IMR-90 (cell line): ENCODE data around the gene RFC2. TPM values are rescaled to one million over a fixed set of nuclear protein-coding genes. Genes with fewer than 3 reads are reported as not detected.

Source experiments
- ATAC-seq: fragments of 200-7000 bp; cut with Tn5 transposase; 2 replicates; pipeline ENCODE4 v1.9.1; 2020; ENCODE audit warnings: low read depth, mild to moderate bottlenecking, moderate library complexity
- BruUV-seq: library from RNA; stranded (reverse); fragments of 400-500 nt; replicated peaks from 2 replicates; lab custom pipeline; 2021; lab: Mats Ljungman, UMichigan
- CTCF ChIA-PET: fragments of 300-600 bp; formaldehyde crosslinking; extraction: SDS; loops from one replicate; lab custom pipeline; 2021; ENCODE audit warnings: antibody characterized with exemption; lab: Yijun Ruan, JAX
- POLR2A ChIA-PET: fragments of 300-600 bp; sonication (Branson Sonifier 250); formaldehyde crosslinking; loops from one replicate; lab custom pipeline; 2022; ENCODE audit warnings: antibody characterized with exemption; ENCODE audit not compliant: unreplicated experiment; lab: Charles Lee
- DNase-seq: peaks from one replicate; pipeline ENCODE4 v3.0.0; 2013
- H2AFZ ChIP-seq: replicated peaks from 2 replicates; pipeline ENCODE3; 2013; ENCODE audit warnings: low read length, mild to moderate bottlenecking; ENCODE audit not compliant: poor library complexity
- H2AK5ac ChIP-seq: 2 replicates; pipeline ENCODE4 v1.6.1; 2013; ENCODE audit warnings: low read depth, low read length, inconsistent platforms
- H2AK9ac ChIP-seq: replicated peaks from 2 replicates; pipeline ENCODE3; 2013; ENCODE audit warnings: mild to moderate bottlenecking, low read depth, low read length, moderate library complexity; ENCODE audit not compliant: poor library complexity
- H2BK120ac ChIP-seq: 2 replicates; pipeline ENCODE4 v1.6.1; 2013; ENCODE audit warnings: low read depth, low read length, inconsistent platforms
- H2BK15ac ChIP-seq: 3 replicates; pipeline ENCODE4 v1.6.1; 2013; ENCODE audit warnings: low read depth, low read length, inconsistent platforms
- H2BK20ac ChIP-seq: 2 replicates; pipeline ENCODE4 v1.6.1; 2013; ENCODE audit warnings: low read depth, mild to moderate bottlenecking, inconsistent platforms, low read length, moderate library complexity
- H2BK5ac ChIP-seq: 2 replicates; pipeline ENCODE4 v1.6.1; 2013; ENCODE audit warnings: mild to moderate bottlenecking, low read depth, low read length, inconsistent platforms; ENCODE audit not compliant: poor library complexity, severe bottlenecking
- H3K14ac ChIP-seq: replicated peaks from 2 replicates; pipeline ENCODE4 v1.6.1; 2013; ENCODE audit warnings: low read depth, low read length, inconsistent platforms
- H3K18ac ChIP-seq: 2 replicates; pipeline ENCODE4 v1.6.1; 2013; ENCODE audit warnings: low read depth, low read length, control low read depth
- H3K23ac ChIP-seq: 2 replicates; pipeline ENCODE4 v1.6.1; 2013; ENCODE audit warnings: low read depth, low read length, inconsistent platforms
- H3K27ac ChIP-seq: 2 replicates; pipeline ENCODE4 v1.5.1; 2013; ENCODE audit warnings: mild to moderate bottlenecking, control low read depth, low read length; ENCODE audit not compliant: insufficient read depth
- H3K27me3 ChIP-seq: 2 replicates; pipeline ENCODE4 v1.6.1; 2013; ENCODE audit warnings: low read length; ENCODE audit not compliant: control insufficient read depth, insufficient read depth
- H3K36me3 ChIP-seq: 2 replicates; pipeline ENCODE4 v1.6.1; 2013; ENCODE audit warnings: low read length, mixed read lengths; ENCODE audit not compliant: control insufficient read depth, insufficient read depth
- H3K4ac ChIP-seq: 2 replicates; pipeline ENCODE4 v1.6.1; 2013; ENCODE audit warnings: low read depth, low read length, inconsistent platforms
- H3K4me1 ChIP-seq: 2 replicates; pipeline ENCODE4 v1.6.1; 2013; ENCODE audit warnings: low read length, mixed read lengths; ENCODE audit not compliant: control insufficient read depth, insufficient read depth
- H3K4me2 ChIP-seq: 2 replicates; pipeline ENCODE4 v1.6.1; 2013; ENCODE audit warnings: low read depth, mild to moderate bottlenecking, control low read depth, low read length, moderate library complexity
- H3K4me3 ChIP-seq: 2 replicates; pipeline ENCODE4 v1.5.1; 2013; ENCODE audit warnings: low read depth, mild to moderate bottlenecking, control low read depth, low read length, moderate library complexity; ENCODE audit not compliant: insufficient read depth
- H3K56ac ChIP-seq: 2 replicates; pipeline ENCODE4 v1.6.1; 2013; ENCODE audit warnings: low read length, inconsistent platforms; ENCODE audit not compliant: insufficient read depth; ENCODE audit errors: extremely low read depth
- H3K79me1 ChIP-seq, 2 experiments: 2 replicates each; pipeline ENCODE4 v1.6.1; 2013; ENCODE audit warnings: low read length in 2 of 2, inconsistent platforms in 1 of 2, low read depth in 1 of 2
- H3K9ac ChIP-seq: 2 replicates; pipeline ENCODE4 v1.6.1; 2013; ENCODE audit warnings: low read depth, low read length, control low read depth
- H3K9me1 ChIP-seq: 2 replicates; pipeline ENCODE4 v1.6.1; 2013; ENCODE audit warnings: low read length, inconsistent platforms; ENCODE audit not compliant: insufficient read depth
- H3K9me3 ChIP-seq: 2 replicates; pipeline ENCODE4 v1.6.1; 2013; ENCODE audit warnings: low read length; ENCODE audit not compliant: control insufficient read depth, insufficient read depth
- H4K20me1 ChIP-seq: 2 replicates; pipeline ENCODE4 v1.6.1; 2013; ENCODE audit warnings: low read length, inconsistent platforms; ENCODE audit not compliant: insufficient read depth
- H4K5ac ChIP-seq: 2 replicates; pipeline ENCODE4 v1.6.1; 2013; ENCODE audit warnings: mild to moderate bottlenecking, low read depth, low read length, control low read depth
- H4K8ac ChIP-seq, 2 experiments: 2 replicates each; pipeline ENCODE4 v1.6.1; 2013; ENCODE audit warnings: low read depth in 2 of 2, low read length in 2 of 2, control low read depth in 1 of 2, inconsistent platforms in 1 of 2
- H4K91ac ChIP-seq: 2 replicates; pipeline ENCODE4 v1.6.1; 2013; ENCODE audit warnings: low read depth, low read length, inconsistent platforms; ENCODE audit not compliant: insufficient read depth
- CTCF ChIP-seq: conservative IDR thresholded peaks from 2 replicates; pipeline ENCODE4 v1.5.1; 2012; ENCODE audit warnings: mild to moderate bottlenecking, low read depth, low read length, improper control_type of control experiment
- ELK1 ChIP-seq: fragments of 150-350 bp; IDR thresholded peaks from 2 replicates; pipeline ENCODE4 v1.6.1; 2016; ENCODE audit warnings: low read depth, mild to moderate bottlenecking, low read length, moderate library complexity, borderline replicate concordance
- FOS ChIP-seq: fragments of 150-350 bp; IDR thresholded peaks from 2 replicates; pipeline ENCODE4 v1.6.1; 2016; ENCODE audit warnings: low read depth, low read length
- MAFK ChIP-seq: IDR thresholded peaks from 2 replicates; pipeline ENCODE4 v1.6.1; 2012; ENCODE audit warnings: low read depth, low read length, improper control_type of control experiment
- NFE2L2 ChIP-seq: fragments of 150-350 bp; IDR thresholded peaks from 2 replicates; pipeline ENCODE4 v1.6.1; 2016; ENCODE audit warnings: low read depth, mild to moderate bottlenecking, low read length
- POLR2A ChIP-seq: IDR thresholded peaks from 2 replicates; pipeline ENCODE4 v1.6.1; 2012; ENCODE audit warnings: mild to moderate bottlenecking, low read depth, low read length
- RFX5 ChIP-seq: IDR thresholded peaks from 2 replicates; pipeline ENCODE4 v1.8.0; 2012; ENCODE audit warnings: low read depth, mild to moderate bottlenecking, low read length, moderate library complexity
- USF2 ChIP-seq: fragments of 150-350 bp; IDR thresholded peaks from 2 replicates; pipeline ENCODE4 v1.6.1; 2017; ENCODE audit warnings: mild to moderate bottlenecking, antibody characterized with exemption, low read length, low read depth
- WGBS, 2 experiments: methylation state at CpG; one replicate each; pipeline versions ENCODE4 v1.1.5 to v1.1.7; 2013; ENCODE audit warnings: missing lambda C conversion rate in 2 of 2; ENCODE audit not compliant: insufficient read length in 1 of 2; ENCODE audit errors: extremely low coverage in 2 of 2; 5-methylcytosine and 5-hydroxymethylcytosine counted together
- dilution Hi-C: fragments of 300-500 bp; cut with HindIII; formaldehyde crosslinking; loops from one replicate; pipeline ENCODE4 v1.14.3; 2018; ENCODE audit warnings: low sequenced_read_pairs; ENCODE audit not compliant: unreplicated experiment
- in situ Hi-C: fragments of 300-500 bp; cut with MboI; formaldehyde crosslinking; loops from 3 replicates; pipeline ENCODE4 v1.14.3; 2019; ENCODE audit warnings: low sequenced_read_pairs, inconsistent platforms, mixed read lengths
- intact Hi-C: fragments of 100-400 bp; cut with micrococcal nuclease; formaldehyde crosslinking; loops from 2 replicates; pipeline ENCODE4 v1.10.0; 2022
- polyA plus RNA-seq, 3 experiments: library from polyadenylated mRNA; depleted of rRNA; stranded (reverse); fragments of >200 nt; gene quantifications; 2 replicates each; pipeline ENCODE4 v1.2.3, GENCODE V29; 2012; ENCODE audit warnings: low replicate concordance in 1 of 3
- total RNA-seq: library from RNA; depleted of rRNA; stranded (reverse); fragments of >200 nt; gene quantifications from 2 replicates; pipeline ENCODE4 v1.2.3, GENCODE V29; 2012

The RFC2 gene
- total and polyA plus RNA-seq, 2 of the 4 experiments (the other 2 are of a cell fraction), result 25.2 to 37.8 TPM

DNA sequence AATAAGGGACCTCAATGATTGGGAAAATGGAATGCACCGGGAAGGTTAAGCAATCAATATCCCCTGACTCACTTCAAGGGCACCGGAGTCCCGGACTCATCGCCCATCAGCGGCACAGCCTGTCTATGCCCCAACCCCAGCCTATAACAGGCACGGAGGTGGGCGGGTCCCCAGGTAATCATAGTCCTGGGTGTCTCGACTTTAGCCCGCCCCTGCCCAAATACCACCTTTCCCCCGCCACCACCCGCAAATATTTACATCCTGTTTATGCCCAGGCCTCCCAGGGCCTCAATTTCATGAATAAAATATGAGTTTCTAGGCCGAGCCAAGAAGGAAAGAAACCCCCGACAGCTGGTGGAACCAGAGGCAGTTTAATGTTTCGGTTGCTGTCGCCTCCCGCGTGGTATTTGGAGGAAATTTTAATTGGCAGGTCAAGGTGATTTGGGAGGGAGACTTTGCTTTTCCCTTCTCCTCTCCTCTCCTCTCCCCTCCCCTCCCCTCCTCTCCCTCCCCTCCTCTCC, 15.6 kb upstream of the RFC2 start (continued):
- TF ChIP-seq ELK1, result no peak

GRCh38 chr7:74267756-74268565, 13.8 kb upstream of the RFC2 start:
- Histone ChIP-seq H3K36me3 (no peaks in the 10 kb centered on the region), H3K14ac (no peak overlapping the region), H4K5ac (no peak overlapping the region), H3K4ac (0 out of 2 replicates have a peak overlapping the region, but pooled peaks have one; percentile 23), H3K9ac (no peak overlapping the region), H2AK9ac (no peak overlapping the region), H3K4me2 (no peak overlapping the region), H2BK5ac (no peak overlapping the region), H2AK5ac (peak overlapping the region; percentile 36; the same call in 1 of the 2 replicates), H3K56ac (no peak overlapping the region), H3K18ac (no peak overlapping the region), H2BK20ac (peak overlapping the region; percentile 39), H3K9me1 (peaks cover 4% of the 10 kb centered on the region; the same call in 1 of the 2 replicates), H3K79me1 (no peaks in the 10 kb centered on the region), H3K23ac (no peak overlapping the region), H3K9me3 (no peaks in the 10 kb centered on the region), H3K4me1 (peaks cover 6% of the 10 kb centered on the region), H4K8ac (no peak overlapping the region), H2BK15ac (no peak overlapping the region), H4K91ac (no peak overlapping the region), H2AFZ (no peak overlapping the region), H3K27me3 (no peaks in the 10 kb centered on the region), H3K27ac (no peak overlapping the region), H3K4me3 (no peak overlapping the region), H2BK120ac (peak overlapping the region; percentile 26; the same call in 1 of the 2 replicates), H4K20me1 (peaks cover 3% of the 10 kb centered on the region; the same call in 1 of the 2 replicates)
- intact Hi-C loops, result no loop called here
- ChIA-PET CTCF (interaction anchor here (1.9 kb wide), 1 partner anchor 62 kb away, joined by 5 read pairs; no protein-coding TSS in a partner anchor), POLR2A (interaction anchor here (0.6 to 0.8 kb wide), 3 partner anchors 13 to 303 kb away, joined by 4 to 7 read pairs (median 5); no protein-coding TSS in a partner anchor)
- ATAC-seq (no peak), DNase-seq (no peak)
- 87% methylated on average over 4 of the region's 13 CpGs; no CpG with 5 or more reads in 1 of the 2 experiments for WGBS, 2 experiments
- BruUV-seq, result no TSS peak
- no peak for TF ChIP-seq USF2
- no peak for TF ChIP-seq NFE2L2
- no peak for TF ChIP-seq RFX5
- TF ChIP-seq FOS, result no peak
- TF ChIP-seq MAFK, result no peak
- TF ChIP-seq POLR2A, result no peak
- no peak for TF ChIP-seq CTCF
- in situ Hi-C loops, result no loop called here
- dilution Hi-C loops, result no loop called here
